GM10266 (cell line): ENCODE results near the gene SMIM41.

ENCODE experiments used
- DNase-seq: peaks from one replicate; pipeline ENCODE4 v3.0.0; 2012; ENCODE audit errors: extremely low spot score
- TF ChIP-seq, protein P1 (sequence below): IDR thresholded peaks from 2 replicates; pipeline ENCODE4 v1.5.1; 2012; ENCODE audit warnings: mild to moderate bottlenecking, low read depth; ENCODE audit not compliant: control insufficient read depth, insufficient read depth; ENCODE audit errors: missing control alignments

The SMIM41 gene

GRCh38 chr12:52069327-52070184 is 9.9 kb upstream of the SMIM41 start, which contains the start of gene ATG101:
Gene ATG101, plus strand, starts transcription at chr12:52069978. Its CDS starts 3,673 bp downstream, at chr12:52073651.
- TF ChIP-seq, protein P1, sequence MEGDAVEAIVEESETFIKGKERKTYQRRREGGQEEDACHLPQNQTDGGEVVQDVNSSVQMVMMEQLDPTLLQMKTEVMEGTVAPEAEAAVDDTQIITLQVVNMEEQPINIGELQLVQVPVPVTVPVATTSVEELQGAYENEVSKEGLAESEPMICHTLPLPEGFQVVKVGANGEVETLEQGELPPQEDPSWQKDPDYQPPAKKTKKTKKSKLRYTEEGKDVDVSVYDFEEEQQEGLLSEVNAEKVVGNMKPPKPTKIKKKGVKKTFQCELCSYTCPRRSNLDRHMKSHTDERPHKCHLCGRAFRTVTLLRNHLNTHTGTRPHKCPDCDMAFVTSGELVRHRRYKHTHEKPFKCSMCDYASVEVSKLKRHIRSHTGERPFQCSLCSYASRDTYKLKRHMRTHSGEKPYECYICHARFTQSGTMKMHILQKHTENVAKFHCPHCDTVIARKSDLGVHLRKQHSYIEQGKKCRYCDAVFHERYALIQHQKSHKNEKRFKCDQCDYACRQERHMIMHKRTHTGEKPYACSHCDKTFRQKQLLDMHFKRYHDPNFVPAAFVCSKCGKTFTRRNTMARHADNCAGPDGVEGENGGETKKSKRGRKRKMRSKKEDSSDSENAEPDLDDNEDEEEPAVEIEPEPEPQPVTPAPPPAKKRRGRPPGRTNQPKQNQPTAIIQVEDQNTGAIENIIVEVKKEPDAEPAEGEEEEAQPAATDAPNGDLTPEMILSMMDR, result peak; percentile 93
- DNase-seq, result peak; percentile 96

DNA sequence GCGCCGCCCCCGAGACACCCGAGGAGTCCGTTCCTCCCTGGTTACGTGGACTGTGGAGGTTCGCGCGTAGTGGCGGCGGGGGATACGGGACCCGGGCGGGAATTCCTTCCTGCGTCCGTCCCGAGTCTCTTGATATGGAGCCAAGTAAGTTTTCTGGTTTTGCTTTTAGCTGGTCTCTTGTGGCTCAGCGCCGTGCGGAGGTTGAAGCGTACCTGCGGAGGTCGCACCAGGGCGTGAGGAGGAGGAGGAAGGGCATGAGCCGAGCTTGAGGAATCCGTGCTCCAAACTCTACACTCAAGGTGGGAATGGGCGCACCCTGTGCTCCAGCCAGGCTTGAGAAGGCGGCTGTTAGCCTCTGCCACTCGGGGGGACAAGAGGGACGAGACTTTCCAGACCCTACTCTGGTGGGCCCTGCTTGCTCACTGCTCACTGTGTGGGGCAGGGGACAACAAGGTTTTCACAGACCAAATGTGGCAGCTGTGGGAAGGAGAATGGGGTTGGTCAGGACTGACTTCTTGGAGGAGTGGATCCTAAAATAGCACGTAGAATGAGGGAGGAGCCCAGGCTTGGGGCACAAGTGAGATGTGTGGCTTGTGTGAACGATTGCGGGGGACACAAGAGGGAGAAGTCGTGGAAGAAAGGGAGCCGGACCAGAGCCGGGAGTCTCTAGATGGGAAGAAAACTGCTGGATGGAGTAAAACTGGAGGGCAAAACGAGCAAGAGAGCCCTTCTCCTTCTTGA is 9.1 kb upstream of the SMIM41 start:
- DNase-seq, result no peak
- TF ChIP-seq, protein P1, result no peak

DNA sequence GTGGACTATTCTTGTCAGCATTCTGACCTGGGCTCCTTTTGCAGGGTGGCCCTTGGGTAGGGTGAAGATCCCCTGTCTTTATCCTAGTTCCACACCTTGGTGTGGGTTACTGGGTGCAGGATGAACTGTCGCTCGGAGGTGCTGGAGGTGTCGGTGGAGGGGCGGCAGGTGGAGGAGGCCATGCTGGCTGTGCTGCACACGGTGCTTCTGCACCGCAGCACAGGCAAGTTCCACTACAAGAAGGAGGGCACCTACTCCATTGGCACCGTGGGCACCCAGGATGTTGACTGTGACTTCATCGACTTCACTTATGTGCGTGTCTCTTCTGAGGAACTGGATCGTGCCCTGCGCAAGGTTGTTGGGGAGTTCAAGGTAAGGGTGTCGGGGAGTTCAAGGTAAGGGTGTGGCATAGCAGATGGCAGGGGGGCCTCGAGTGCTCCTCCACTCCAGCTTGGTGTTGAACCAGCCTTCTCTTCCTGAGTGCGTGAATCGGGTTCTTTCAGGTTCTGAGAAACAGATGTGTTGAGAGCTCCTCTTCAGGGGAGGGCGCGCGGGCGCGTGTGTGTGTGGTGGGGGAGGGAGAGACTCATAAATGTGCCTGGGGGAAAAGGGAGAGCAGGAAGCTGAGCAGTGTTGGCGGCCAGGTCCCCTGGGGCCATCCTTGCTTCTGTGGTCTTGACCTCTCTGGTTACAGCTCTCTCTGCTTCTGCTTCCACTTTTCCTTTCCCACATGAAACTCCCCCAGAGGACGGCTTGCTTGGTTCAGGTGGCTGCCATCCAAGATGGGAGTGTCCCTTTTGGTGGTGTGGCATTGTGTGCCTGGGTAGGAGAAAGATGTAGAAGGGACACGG is 5.7 kb upstream of the SMIM41 start:
- no peak for DNase-seq
- TF ChIP-seq, protein P1, result no peak

GRCh38 chr12:52074971-52075724 is 4.4 kb upstream of the SMIM41 start:
- DNase-seq, result no peak
- TF ChIP-seq, protein P1, result no peak

DNA sequence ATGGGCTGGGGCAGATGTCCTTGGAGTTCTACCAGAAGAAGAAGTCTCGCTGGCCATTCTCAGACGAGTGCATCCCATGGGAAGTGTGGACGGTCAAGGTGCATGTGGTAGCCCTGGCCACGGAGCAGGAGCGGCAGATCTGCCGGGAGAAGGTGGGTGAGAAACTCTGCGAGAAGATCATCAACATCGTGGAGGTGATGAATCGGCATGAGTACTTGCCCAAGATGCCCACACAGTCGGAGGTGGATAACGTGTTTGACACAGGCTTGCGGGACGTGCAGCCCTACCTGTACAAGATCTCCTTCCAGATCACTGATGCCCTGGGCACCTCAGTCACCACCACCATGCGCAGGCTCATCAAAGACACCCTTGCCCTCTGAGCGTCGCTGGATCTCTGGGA is 2.7 kb upstream of the SMIM41 start:
- DNase-seq, result no peak
- TF ChIP-seq, protein P1, result no peak

DNA sequence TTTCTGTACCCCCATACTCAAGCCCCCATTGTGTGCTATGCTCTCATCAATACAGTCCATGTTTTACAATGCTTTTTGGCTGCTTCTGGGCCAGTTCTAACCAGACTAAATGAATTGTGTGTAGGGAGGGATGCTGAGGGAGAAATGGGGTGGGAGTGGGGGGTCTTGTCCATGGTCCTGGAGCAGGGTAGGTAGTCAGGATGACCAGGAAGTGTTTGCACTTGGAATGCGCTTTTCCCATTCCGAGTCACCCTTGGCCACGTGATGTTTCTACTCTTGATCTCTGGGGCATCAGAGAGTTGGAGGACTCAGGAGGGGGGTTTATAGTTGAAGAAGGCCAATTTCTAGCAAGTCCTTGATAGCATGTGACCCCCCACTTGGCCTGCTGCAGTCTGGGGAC is 1.2 kb upstream of the SMIM41 start:
- TF ChIP-seq, protein P1, result no peak
- no peak for DNase-seq
